HG03520 (cell line): Measurements from ENCODE around the gene GFPT1.
"Not testable (repeated sequence)": the region's sequence is repeated elsewhere in the genome, so short reads cannot be mapped to it uniquely, and the experiment has no call there.

Source experiments
- ATAC-seq: cut with Tn5 transposase; IDR thresholded peaks from one replicate; pipeline ENCODE4 v1.9.1; 2021; ENCODE audit warnings: mild to moderate bottlenecking, moderate library complexity; ENCODE audit not compliant: unreplicated experiment

Gene GFPT1

DNA sequence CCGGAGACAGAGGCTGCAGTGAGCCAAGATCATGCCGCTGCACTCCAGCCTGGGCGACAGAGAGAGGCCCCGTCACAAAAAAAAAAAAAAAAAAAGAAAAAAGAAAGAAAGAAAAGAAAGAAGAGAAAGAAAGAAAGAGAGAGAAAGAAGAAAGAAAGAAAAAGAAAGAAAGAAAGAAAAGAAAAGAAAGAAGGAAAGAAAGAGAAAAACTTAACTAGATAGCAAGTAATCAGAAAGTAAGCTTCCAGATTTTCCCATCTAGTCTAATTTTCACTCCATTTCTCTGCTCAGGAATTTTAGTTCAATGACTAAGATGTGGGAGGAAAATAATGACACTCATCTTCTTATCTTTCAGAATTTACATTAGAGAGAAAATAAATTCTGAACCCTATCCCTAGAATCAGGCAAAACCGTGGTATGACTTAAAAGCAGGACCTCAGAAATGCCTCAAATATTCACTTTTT, 2.4 kb downstream of the GFPT1 start:
- ATAC-seq = no peak

DNA sequence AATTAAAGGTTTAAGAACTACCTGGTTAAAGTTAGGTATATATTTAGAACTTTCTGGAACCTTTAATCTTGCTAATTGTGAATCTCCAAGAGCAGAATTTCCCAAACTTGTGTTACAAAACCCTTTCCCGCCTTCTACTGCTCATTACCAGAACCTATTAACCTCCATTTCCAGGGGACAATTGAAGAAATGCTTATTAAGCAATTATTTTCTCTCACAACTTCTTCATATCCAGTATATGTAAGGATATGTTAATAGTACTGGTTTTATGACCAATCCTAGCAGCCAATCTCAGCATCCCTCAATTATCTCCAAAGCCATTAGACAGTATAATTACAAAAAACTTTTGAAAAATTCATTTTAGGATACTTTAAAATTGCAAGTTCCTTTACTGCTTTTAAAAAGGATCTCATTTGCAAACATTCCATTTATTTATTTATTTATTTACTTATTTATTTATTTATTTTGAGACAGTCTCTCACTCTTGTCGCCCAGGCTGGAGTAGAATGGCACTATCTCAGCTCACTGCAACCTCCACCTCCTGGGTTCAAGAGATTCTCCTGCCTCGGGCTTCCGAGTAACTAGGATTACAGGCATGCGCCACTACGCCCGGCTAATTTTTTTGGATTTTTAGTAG, 3.7 kb downstream of the GFPT1 start:
- ATAC-seq = no peak

DNA sequence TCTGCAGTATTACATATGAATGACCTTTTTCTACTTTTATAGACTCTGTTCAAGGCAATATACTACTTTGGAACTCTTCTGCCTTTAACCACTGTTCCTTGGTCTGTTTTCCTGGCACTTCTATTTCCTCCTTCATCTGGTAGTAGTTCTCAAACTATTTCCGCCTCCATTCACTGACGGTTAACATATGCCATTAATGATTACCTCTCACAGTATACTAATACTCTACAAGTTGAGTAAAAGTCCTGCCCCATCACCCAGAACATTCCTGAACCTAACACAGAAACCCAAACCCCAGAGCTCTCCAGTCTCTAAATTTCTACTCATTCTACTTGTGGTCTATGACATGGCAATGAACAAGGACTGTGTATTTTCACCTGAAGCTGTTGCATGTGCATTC, 4.5 kb downstream of the GFPT1 start:
- no peak for ATAC-seq

DNA sequence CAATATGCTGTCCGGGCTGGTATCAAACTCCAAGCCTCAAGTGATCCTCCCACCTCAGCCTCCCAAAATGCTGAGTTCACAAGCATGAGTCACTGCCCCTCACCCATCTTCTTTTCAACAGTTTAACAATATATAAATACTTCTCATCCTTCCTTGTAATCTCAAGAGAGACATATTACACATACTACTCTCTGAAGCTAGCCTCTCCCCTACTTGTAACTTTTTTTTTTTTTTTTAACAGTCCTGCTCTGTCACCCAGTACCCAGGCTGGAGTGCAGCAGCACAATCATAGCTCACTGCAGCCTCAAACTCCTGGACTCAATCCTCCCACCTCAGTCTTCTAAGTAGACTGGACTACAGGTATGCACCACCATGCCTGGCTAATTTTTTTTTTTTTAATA, 5.7 kb downstream of the GFPT1 start:
- no peak for ATAC-seq

DNA sequence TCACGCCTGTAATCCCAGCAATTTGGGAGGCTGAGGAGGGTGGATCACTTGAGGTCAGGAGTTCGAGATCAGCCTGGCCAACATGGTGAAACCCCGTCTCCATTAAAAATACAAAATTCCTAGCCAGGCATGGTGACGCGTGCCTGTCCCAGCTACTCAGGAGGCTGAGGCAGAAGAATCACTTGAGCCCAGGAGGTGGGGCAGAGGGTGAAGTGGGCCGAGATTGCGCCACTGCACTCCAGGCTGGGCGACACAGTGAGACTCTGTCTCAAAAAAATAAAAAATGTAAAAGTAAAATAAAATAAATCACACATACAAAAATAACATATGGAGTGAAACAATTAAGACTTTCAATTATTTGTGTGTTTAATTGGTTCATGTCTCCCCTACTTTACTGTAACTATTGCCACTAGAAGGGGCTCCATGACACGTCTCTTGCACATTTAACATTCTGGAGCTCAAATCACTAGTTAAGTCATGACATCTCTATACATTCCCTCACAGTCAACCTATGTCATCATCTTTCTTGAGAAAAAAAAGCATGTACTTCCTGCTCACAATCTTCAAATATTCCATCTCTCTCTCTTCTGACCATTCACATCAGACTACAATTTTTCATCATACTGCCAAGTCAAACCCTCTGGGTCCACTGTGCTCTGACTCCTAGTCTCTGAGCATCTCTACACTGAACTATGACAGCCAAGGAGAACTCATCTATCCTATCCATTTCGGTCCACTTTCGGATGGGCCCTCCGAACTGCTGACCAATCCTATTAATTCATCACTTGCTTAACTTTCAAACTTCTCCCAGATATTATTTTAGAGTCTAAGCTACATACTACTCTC, 6.7 kb downstream of the GFPT1 start:
- ATAC-seq = no peak

DNA sequence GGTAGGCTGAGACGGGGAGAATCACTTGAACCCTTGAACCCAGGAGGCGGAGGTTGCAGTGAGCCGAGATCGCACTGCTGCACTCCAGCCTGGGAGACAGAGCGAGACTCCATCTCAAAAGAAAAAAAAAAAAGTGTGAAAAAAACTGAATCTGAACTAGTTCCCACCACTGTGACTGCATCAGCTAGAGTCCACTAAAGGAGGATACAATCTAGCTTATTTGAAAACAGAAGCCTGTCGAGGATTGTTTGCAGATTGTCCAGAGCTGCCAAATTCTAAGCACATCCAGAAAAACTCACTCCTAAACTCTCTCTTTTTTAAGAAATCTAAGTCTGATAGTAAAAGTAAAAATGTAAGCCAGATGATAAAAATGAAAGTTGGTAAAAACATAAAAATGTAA, 10.6 kb downstream of the GFPT1 start:
- ATAC-seq = no peak

DNA sequence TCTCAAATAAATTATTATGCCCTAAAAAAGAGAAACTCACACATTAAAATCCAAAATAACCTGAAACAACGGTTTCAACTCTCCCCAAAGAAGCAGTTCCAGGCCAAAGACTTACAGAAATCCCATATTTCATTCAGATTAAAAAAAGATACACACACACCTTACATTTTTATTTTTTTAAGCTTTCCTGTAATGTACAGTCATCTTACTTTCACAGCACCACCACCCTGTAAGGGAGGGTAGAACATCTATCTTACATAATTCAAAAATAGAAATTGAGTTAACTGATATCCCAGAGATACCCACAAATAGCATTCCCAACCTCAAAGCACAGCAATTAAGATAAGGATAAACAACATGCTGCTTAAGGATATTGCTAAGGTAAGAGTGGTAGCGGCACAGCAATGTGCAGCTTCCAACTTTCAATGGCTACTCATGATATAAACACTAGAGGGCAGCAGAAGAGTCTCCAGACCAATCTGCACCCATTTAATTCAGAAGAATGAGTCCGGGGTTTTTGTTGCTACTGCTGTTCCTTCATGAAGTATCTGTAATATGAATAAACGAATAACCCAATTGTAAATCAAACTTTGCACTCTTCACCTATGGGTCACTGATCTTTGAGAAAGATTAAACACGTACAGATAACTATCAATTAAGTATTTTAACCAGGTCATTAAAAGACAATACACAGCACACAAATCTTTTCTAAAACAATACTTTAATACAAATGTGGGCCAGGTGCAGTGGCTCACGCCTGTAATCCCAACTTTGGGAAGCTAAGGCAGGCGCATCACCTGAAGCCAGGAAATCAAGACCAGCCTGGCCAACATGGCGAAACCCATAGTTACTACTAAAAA, 11.3 kb downstream of the GFPT1 start:
- ATAC-seq = no peak

DNA sequence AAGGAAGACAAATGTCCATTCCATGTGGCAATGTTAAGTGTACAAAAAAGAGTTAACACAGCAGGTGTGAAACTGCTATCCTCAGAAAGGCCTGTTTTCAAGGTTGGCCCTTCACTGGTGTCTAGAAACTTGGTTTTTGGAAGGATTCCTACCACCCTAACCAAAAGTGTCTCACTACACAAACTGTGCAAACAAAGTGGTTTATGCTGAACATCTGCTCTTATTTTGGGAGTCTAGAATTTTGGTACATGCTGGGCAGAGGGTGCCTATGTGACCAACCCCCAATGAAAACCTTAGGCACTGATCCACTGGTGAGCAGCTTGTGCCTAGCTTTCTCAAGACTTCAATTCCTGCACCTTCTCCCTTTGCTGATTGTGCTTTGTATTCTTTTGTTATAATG, 14.3 kb downstream of the GFPT1 start:
- ATAC-seq = no peak

DNA sequence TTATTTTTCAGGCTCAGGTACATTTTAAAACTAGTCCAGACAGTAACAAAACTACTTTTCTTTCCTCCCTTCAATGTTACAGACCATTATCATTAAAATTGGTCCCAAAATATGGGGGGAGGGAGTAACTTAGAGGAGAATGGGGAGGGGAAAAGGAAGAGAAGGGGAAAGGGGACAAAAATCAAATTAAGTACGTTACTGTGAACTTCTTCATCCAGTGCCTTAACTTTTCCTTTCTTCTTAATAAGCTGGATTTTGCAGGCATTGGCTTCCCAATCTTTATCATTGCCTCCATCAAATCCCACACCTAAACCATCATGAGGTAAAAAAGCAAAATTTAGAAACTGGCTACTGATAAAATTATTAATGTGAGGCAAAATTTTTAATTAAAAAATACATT, 17.2 kb downstream of the GFPT1 start:
- no peak for ATAC-seq

DNA sequence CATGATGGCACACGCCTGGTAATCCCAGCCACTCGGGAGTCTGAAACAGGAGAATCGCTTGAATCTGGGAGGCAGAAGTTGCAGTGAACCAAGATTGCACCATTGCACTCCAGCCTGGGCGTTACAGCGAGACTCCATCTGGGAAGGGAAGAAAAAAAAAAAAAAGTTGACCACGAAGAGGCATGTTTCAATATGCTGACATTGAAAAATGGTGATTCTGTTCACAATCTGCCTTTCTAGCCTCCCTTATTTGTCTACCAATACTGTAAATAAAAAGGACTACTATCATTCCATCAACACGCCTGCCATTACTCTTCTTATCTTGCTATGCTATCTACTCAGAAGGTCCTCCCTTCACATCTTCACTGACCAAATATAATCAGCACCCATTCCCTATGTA, 18.4 kb downstream of the GFPT1 start:
- ATAC-seq = no peak

DNA sequence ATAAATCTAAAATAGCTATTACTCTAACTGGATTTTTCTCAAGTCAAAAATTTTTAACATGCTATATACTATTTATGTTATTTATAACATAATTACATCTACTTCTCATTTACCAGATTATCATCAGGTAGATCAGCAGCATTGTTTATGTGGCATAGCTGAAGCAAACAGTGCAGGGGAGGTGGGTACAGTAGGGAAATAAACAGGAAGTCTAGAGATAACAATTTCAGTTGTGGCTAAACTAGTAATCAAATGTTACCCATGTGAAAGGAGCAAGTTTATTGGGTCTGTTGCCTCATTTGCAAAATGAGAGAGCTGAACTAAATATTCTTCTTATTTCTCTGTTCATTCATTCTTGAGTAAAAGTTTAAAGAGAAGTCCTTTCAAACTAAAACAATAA, 27.7 kb downstream of the GFPT1 start:
- ATAC-seq = no peak

DNA sequence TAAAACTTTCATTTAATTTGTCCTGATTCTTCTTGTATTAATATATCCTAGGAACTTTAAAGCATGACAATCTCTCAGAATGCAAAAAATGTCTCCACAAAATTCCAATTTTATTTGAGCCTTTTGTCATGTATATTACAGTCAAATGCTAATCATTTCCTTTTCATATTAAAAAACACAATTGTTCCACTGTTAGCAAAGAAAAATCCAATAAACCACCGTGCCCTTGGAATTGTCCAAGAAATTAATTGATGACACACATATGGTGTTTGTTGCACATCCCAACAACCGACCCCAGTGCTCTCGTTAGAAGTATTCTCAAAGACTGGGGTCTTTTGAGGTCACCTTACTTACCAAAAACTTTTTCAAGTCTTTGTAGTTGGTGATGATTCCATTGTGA, 28.1 kb downstream of the GFPT1 start:
- ATAC-seq = no peak

DNA sequence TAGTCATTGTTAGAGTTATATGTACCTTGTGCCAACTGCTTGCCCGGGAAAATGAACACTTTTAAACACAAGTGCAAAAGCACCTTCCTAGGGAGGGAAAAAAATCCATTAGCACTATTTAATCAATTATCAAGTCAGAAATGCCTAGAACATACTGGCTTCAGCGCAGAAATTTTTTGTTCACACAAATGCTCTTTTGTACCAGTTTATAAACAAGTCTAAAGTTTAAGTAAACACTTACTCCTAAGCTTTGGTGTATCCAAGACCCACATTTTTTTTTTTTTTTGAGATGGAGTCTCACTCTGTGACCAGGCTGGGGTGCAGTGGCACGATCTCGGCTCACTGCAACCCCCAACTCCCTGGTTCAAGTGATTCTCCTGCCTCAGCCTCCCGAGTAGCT, 30.6 kb downstream of the GFPT1 start:
- no peak for ATAC-seq

DNA sequence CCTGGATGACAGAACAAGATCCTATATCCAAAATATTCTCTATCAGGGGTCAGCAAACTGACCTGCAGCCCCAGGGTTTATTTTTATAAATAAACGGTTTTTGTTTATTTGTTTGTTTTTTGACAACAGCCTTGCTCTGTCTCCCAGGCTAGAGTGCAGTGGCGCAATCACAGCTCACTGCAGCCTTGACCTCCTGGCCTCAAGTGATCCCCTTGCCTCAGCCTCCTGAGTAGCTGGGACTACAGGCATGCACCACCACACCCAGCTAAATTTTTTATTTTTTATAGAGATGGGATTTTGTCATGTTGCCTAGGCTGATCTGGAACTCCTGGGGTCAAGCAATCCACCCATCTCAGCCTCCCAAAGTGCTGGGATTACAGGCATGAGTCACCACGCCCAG, 32.1 kb downstream of the GFPT1 start:
- not testable (repeated sequence) for ATAC-seq

DNA sequence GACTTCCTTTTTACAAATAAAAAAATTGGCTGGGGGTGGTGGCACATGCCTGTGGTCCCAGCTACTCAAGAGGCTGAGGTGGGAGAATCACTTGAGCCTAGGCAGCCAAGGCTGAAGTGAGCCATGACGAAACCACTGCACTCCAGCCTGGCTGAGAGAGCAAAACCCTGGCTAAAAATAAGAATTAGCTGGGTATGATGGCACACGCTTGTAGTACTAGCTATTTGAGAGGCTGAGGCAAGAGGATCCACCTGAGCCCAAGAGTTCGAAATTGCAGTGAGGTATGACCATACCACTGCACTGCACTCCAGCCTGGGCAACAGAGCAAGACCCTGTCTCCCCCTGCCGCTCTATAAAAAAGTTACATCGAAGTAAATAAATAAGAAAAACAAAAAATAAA, 33.7 kb downstream of the GFPT1 start:
- no peak for ATAC-seq

DNA sequence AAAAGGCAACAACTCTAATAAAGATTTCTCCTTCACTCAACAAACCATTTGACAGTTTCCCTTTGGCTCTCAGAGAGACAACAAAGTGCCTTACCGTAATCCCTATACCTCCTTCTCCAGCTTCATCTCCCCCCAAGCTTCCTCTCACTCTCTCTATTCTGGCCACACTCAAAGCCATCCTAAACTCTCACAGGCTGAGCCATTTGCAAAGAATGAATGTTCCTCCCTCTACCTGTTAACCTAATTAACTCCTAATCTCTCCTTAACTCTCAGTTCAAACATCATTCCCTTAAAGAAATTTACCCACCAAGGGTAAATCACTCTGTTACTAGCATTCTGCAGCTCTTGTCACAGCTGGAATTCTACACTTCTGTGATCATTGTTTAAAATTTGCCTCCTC, 38.2 kb downstream of the GFPT1 start:
- ATAC-seq = no peak

DNA sequence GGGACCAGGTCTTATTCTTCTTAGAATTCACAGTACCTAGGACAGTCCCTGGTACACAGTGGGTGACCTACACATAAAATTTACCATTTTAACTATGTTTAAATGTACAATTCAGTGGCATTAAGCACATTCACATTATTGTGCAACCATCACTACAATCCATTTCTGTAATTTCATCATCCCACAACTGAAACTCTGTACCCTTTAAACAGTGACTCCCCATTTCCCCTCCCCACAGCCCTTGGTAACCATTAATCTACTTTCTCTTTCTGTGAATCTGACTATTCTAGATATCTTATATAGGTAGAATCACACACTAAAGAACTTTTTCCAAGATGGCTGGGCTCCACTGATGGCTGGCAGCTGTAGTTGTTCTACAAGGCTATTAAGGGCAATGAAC, 41.6 kb downstream of the GFPT1 start:
- ATAC-seq = no peak

DNA sequence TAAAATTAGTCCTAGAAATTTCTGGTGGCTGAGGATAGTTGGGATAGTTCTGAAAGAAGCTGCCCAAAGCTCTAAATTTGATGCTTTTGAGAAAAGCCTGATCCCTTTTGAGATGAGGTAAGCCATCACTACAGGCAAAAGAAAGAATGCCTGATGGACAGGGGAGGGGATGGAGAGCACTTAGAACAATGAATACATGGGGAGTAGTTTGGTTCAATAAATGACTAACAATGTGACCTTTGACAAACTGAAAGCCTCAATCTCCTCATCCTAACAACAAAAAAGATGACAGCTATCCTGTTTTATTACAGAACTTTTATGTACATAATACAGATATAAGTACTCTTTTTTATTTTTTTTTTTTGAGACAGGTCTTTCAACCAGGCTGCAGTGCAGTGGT, 42.7 kb downstream of the GFPT1 start:
- ATAC-seq = no peak

DNA sequence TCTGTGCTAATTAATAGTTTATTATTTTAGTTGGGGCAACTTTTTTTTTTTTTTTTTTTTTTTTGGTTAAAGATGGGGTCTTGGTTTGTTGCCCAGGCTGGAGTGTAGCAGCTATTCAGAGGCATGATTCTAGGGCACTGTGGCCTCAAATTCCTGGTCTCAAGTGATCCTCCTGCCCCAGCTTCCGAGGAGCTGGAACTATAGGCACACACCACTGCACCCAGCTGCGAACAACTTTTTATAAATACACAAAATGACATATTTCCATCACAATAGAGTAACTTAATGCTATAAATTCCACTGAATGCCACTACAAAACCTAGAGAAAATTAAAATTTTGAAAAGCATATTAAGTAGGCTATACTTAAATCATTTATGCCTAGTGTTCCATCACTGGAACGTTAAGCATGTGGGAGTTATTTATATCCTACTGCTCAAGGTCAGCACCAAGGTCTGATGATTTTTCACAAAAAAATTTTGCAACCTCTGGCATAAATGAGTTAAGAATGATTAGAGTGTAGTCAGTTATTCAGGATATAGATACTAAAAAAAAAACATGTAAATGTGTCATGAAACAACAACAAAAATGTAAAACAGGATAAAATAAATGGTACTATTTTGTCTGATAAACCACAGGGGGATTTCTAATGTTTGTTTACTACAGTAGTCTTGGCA, 46.8 kb downstream of the GFPT1 start:
- no peak for ATAC-seq

DNA sequence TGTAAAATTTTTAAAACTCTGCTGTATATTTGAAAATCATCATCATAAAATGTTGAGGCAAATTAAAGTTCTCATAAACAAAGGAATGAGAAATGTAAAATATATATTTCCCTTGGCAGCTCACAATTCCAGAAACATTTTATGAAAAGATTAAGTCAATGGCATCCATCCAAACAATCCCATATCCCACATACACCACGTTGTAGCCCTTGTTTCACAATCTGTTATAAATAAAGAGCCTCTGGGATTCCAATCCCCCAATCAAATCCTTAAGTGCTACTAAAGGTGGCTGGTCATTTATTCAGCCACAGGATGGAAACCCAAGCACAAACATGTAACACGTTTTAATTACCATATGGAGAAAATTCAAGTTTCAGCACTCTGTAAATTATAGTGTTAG, 51.7 kb downstream of the GFPT1 start:
- no peak for ATAC-seq

DNA sequence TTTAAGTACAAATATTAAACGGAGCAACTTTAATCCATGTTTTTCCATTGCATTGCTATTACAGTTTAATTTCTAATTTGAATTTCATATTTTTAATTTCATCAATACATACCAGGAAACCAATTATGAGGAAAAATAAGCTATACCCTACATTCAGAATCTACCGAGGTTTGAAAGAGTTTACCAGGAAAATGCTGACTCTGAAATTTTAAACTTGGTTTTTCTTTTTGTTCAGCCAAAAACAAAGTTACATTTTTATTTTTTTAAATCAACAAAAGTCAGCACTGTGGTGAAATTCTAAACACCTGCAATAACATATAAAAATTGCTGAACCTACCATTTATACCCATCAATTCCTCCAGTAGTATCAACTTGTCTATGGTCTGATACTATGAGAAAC, 53.7 kb downstream of the GFPT1 start:
- ATAC-seq = no peak
